ENCODE measurements around the gene NDUFC1.

Gene NDUFC1

DNA sequence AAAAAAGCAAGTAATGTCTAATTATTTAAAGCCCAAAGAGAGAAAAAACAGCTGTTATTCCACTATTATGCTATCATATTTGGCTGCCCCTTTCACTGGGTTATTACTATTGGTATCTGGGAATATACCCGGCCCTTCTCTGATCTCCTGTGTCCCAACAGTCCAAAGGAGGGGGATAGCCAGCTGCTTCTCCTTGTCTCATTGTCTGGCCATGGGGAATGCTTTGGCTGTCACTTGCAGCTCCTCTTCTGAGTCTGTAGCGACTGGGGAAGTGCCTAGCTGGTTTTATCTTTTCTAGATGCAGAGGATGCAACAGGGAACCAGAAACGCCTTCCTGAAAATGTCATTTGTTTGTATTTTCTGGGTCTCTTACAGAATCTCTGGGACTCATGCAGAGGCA is 56.1 kb downstream of the NDUFC1 start:
- no peaks in the 10 kb centered on the region for H3K9me3 Mint-ChIP-seq
- H3K4me3 Mint-ChIP-seq = no peak overlapping the region
- H3K36me3 Mint-ChIP-seq (ENCODE audit: low read depth) = no peaks in the 10 kb centered on the region
- no peak overlapping the region for H3K27ac Mint-ChIP-seq
- H3K4me1 Mint-ChIP-seq (ENCODE audit: low read depth) = no peaks in the 10 kb centered on the region
- H3K27me3 Mint-ChIP-seq = no peaks in the 10 kb centered on the region

- Mint-ChIP-seq H3K4me3 (no peak overlapping the region), H3K27ac (no peak overlapping the region), H3K27me3 (no peaks in the 10 kb centered on the region), H3K9me3 (no peaks in the 10 kb centered on the region), H3K4me1 (ENCODE audit: low read depth) (no peaks in the 10 kb centered on the region), H3K36me3 (ENCODE audit: low read depth) (no peaks in the 10 kb centered on the region)
Measured at GRCh38 chr4:139245590-139245989, 56.7 kb downstream of the NDUFC1 start.

GRCh38 chr4:139243448-139244365 is 58.6 kb downstream of the NDUFC1 start:
- no peak overlapping the region for H3K4me3 Mint-ChIP-seq
- H3K36me3 Mint-ChIP-seq (ENCODE audit: low read depth) = no peaks in the 10 kb centered on the region
- H3K9me3 Mint-ChIP-seq = peaks cover 6% of the 10 kb centered on the region
- H3K27ac Mint-ChIP-seq = no peak overlapping the region
- no peaks in the 10 kb centered on the region for H3K27me3 Mint-ChIP-seq
- H3K4me1 Mint-ChIP-seq (ENCODE audit: low read depth) = no peaks in the 10 kb centered on the region

DNA sequence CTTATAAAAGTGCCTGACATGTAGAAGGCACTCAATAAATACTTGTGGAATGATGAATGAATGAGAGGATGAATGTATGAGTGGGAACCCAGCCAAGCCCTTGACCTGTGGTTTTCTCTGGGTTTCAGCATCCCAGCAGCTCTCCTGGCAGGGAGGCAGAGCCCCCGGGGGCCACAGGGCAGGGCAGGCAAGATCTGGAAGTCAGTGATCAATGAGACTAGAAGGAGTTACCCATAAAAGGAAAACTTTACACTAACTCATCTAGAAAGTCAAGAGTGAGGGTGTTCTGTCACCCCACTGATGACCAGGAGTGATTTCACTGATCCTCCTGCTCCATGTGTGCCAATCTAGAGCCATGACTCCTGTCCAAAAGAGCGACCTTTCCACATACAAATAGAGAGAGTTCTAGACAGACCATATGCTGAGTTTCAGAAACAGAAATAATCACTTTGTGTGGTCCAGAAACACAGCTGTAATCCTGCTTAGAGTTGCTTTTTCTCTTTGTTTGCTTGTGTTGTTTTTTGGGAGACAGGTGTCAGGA is 59.7 kb downstream of the NDUFC1 start:
- Mint-ChIP-seq H3K27ac (no peak overlapping the region), H3K4me3 (no peak overlapping the region), H3K36me3 (ENCODE audit: low read depth) (no peaks in the 10 kb centered on the region), H3K4me1 (ENCODE audit: low read depth) (no peaks in the 10 kb centered on the region), H3K27me3 (no peaks in the 10 kb centered on the region), H3K9me3 (peaks cover 6% of the 10 kb centered on the region)

GRCh38 chr4:139241784-139242151 is 60.5 kb downstream of the NDUFC1 start:
- Mint-ChIP-seq H3K4me3 (no peak overlapping the region), H3K27me3 (no peaks in the 10 kb centered on the region), H3K27ac (no peak overlapping the region), H3K9me3 (peaks cover 6% of the 10 kb centered on the region), H3K4me1 (ENCODE audit: low read depth) (no peaks in the 10 kb centered on the region), H3K36me3 (ENCODE audit: low read depth) (no peaks in the 10 kb centered on the region)

GRCh38 chr4:139241086-139241783 is 61.0 kb downstream of the NDUFC1 start:
- H3K9me3 Mint-ChIP-seq = peaks cover 6% of the 10 kb centered on the region
- H3K27ac Mint-ChIP-seq = no peak overlapping the region
- H3K4me3 Mint-ChIP-seq = no peak overlapping the region
- no peaks in the 10 kb centered on the region for H3K27me3 Mint-ChIP-seq
- no peaks in the 10 kb centered on the region for H3K4me1 Mint-ChIP-seq (ENCODE audit: low read depth)
- no peaks in the 10 kb centered on the region for H3K36me3 Mint-ChIP-seq (ENCODE audit: low read depth)

Measured in stimulated activated naive CD8-positive, alpha-beta T cell treated with anti-CD3 and anti-CD28 coated beads, Interleukin-15, Interleukin-2, amounts not matched to agents 100 ng/mL and 50 ng/mL, for 24 hours (primary cell).